A549 (cell line): ENCODE measurements around the gene C5. TPM values are rescaled to one million over a fixed set of nuclear protein-coding genes. Genes with fewer than 3 reads are reported as not detected.

Source experiments
- ATAC-seq, 2 experiments: fragments of 200-7000 bp in 1 of 2; fragments of >200 bp in 1 of 2; cut with Nextera tagmentation in 1 of 2; cut with Tn5 transposase in 1 of 2; 3 replicates each; pipeline versions ENCODE4 v1.8.0 to v1.9.1; 2018 to 2020; ENCODE audit warnings: mild to moderate bottlenecking in 1 of 2, moderate library complexity in 1 of 2
- CTCF ChIA-PET: fragments of 300-600 bp; sonication (Branson Sonifier 250); formaldehyde crosslinking; extraction: SDS; loops from one replicate; lab custom pipeline; 2021; ENCODE audit warnings: antibody characterized with exemption, inconsistent platforms; lab: Yijun Ruan, JAX
- POLR2A ChIA-PET: fragments of 350-600 bp; formaldehyde crosslinking; extraction: SDS; loops from one replicate; lab custom pipeline; 2021; ENCODE audit warnings: antibody characterized with exemption, inconsistent platforms; lab: Yijun Ruan, JAX
- DNase-seq, 2 experiments: peaks; one replicate each; pipeline versions ENCODE4 v3.0.0 to v3.0.0-alpha.2; 2011 to 2016; ENCODE audit warnings: low read depth in 1 of 2, low spot score in 1 of 2
- FAIRE-seq: peaks from 2 replicates; lab custom pipeline; 2011; peaks lifted over from hg19 to GRCh38; lab: Jason Lieb, UNC
- H3K27ac ChIP-seq, 2 experiments: fragments of >200 bp; sonication (Bioruptor Twin); formaldehyde crosslinking; 3 replicates each; pipeline ENCODE4 v1.5.1; 2016 to 2017
- H3K4me1 ChIP-seq: fragments of >200 bp; sonication (Bioruptor Twin); formaldehyde crosslinking; 3 replicates; pipeline ENCODE4 v1.6.1; 2016
- H3K4me2 ChIP-seq: fragments of >200 bp; sonication (Bioruptor Twin); formaldehyde crosslinking; 3 replicates; pipeline ENCODE4 v1.6.1; 2016
- H3K4me3 ChIP-seq: fragments of >200 bp; sonication (Bioruptor Twin); formaldehyde crosslinking; 3 replicates; pipeline ENCODE4 v1.5.1; 2016
- H3K9me3 ChIP-seq: fragments of >200 bp; sonication (Bioruptor Twin); formaldehyde crosslinking; 3 replicates; pipeline ENCODE4 v1.6.1; 2016
- BHLHE40 ChIP-seq: IDR thresholded peaks from 2 replicates; pipeline ENCODE4 v1.6.1; 2012; ENCODE audit warnings: low read depth, low read length, inconsistent platforms
- CBX8 ChIP-seq: fragments of 200-600 bp; sonication (generic); IDR thresholded peaks from 2 replicates; pipeline ENCODE4 v1.6.1; 2016
- CHD4 ChIP-seq: fragments of 200-600 bp; sonication (generic); IDR thresholded peaks from 2 replicates; pipeline ENCODE4 v1.6.1; 2016; ENCODE audit warnings: antibody characterized with exemption, mild to moderate bottlenecking, borderline replicate concordance
- ELK1 ChIP-seq: fragments of 150-350 bp; IDR thresholded peaks from 2 replicates; pipeline ENCODE4 v1.6.1; 2014; ENCODE audit warnings: low read depth, mild to moderate bottlenecking, low read length
- FOXS1 ChIP-seq: fragments of 250-450 bp; sonication (Bioruptor Pico); IDR thresholded peaks from 2 replicates; pipeline ENCODE4 v1.5.0; 2020; ENCODE audit warnings: mild to moderate bottlenecking, moderate library complexity
- GATA3 ChIP-seq: IDR thresholded peaks from 2 replicates; pipeline ENCODE4 v1.6.1; 2012; ENCODE audit warnings: borderline replicate concordance
- HDAC2 ChIP-seq: fragments of 200-600 bp; sonication (generic); IDR thresholded peaks from 2 replicates; pipeline ENCODE4 v1.6.1; 2016
- HEYL ChIP-seq: fragments of 250-450 bp; sonication (Bioruptor Pico); IDR thresholded peaks from 2 replicates; pipeline ENCODE4 v1.8.0; 2021; ENCODE audit warnings: mild to moderate bottlenecking, moderate library complexity
- HOXA7 ChIP-seq: fragments of 250-450 bp; sonication (Bioruptor Pico); IDR thresholded peaks from 2 replicates; pipeline ENCODE4 v1.5.0; 2020; ENCODE audit warnings: mild to moderate bottlenecking, moderate library complexity
- HOXB13 ChIP-seq: fragments of 250-450 bp; sonication (Bioruptor Pico); IDR thresholded peaks from 2 replicates; pipeline ENCODE4 v1.5.0; 2020; ENCODE audit warnings: low read depth, mild to moderate bottlenecking, moderate library complexity
- JUN ChIP-seq, 2 experiments: fragments of >200 bp; sonication (Bioruptor Twin); formaldehyde crosslinking; IDR thresholded peaks; 2 replicates in 1 of 2; 3 replicates in 1 of 2; pipeline ENCODE4 v1.6.1; 2016 to 2017
- JUNB ChIP-seq: fragments of >200 bp; sonication (Bioruptor Twin); formaldehyde crosslinking; IDR thresholded peaks from 2 replicates; pipeline ENCODE4 v1.6.1; 2016
- MAZ ChIP-seq: fragments of 150-350 bp; IDR thresholded peaks from 2 replicates; pipeline ENCODE4 v1.6.1; 2014; ENCODE audit warnings: antibody characterized with exemption, low read depth, low read length, borderline replicate concordance
- MYC ChIP-seq: IDR thresholded peaks from 2 replicates; pipeline ENCODE4 v1.6.1; 2012; ENCODE audit warnings: mild to moderate bottlenecking, inconsistent platforms, low read length, improper control_type of control experiment, borderline replicate concordance
- NFE2L2 ChIP-seq: fragments of 150-350 bp; conservative IDR thresholded peaks from 2 replicates; pipeline ENCODE4 v1.6.1; 2014; ENCODE audit warnings: low read length
- NPAS2 ChIP-seq: fragments of 250-450 bp; sonication (Bioruptor Pico); IDR thresholded peaks from 2 replicates; pipeline ENCODE4 v1.8.0; 2022; ENCODE audit warnings: mild to moderate bottlenecking, moderate library complexity, borderline replicate concordance
- NR3C1 ChIP-seq: fragments of >200 bp; sonication (Bioruptor Twin); formaldehyde crosslinking; IDR thresholded peaks from 3 replicates; pipeline ENCODE4 v1.6.1; 2017
- PHF8 ChIP-seq: fragments of 200-600 bp; sonication (generic); IDR thresholded peaks from 2 replicates; pipeline ENCODE4 v1.6.1; 2016; ENCODE audit warnings: low read depth, mild to moderate bottlenecking, antibody characterized with exemption, moderate library complexity, borderline replicate concordance
- POLR2A ChIP-seq: IDR thresholded peaks from 2 replicates; pipeline ENCODE4 v1.6.1; 2012; ENCODE audit warnings: mild to moderate bottlenecking, low read length
- RAD21 ChIP-seq, 2 experiments: fragments of >200 bp in 1 of 2; sonication (Bioruptor Twin) in 1 of 2; formaldehyde crosslinking in 1 of 2; IDR thresholded peaks in 1 of 2; conservative IDR thresholded peaks in 1 of 2; 2 replicates in 1 of 2; 3 replicates in 1 of 2; pipeline ENCODE4 v1.6.1; 2012 to 2018; ENCODE audit warnings: inconsistent platforms in 1 of 2
- SMC3 ChIP-seq: fragments of >200 bp; sonication (Bioruptor Twin); formaldehyde crosslinking; IDR thresholded peaks from 3 replicates; pipeline ENCODE4 v1.6.1; 2018; ENCODE audit warnings: inconsistent platforms
- SREBF2 ChIP-seq: fragments of 450-650 bp; IDR thresholded peaks from 2 replicates; pipeline ENCODE4 v1.6.1; 2014; ENCODE audit warnings: mild to moderate bottlenecking, moderate library complexity
- TFCP2L1 ChIP-seq: fragments of 250-450 bp; sonication (Bioruptor Pico); IDR thresholded peaks from 2 replicates; pipeline ENCODE4 v1.5.0; 2021; ENCODE audit warnings: mild to moderate bottlenecking
- ZC3H11A ChIP-seq: fragments of 450-650 bp; IDR thresholded peaks from 2 replicates; pipeline ENCODE4 v1.6.1; 2014; ENCODE audit warnings: antibody characterized with exemption, mild to moderate bottlenecking
- whole genome bisulfite sequencing: methylation state at CpG from one replicate; pipeline ENCODE4 v1.1.6; 2017; ENCODE audit errors: missing lambda C conversion rate; 5-methylcytosine and 5-hydroxymethylcytosine counted together
- polyA plus RNA-seq, 4 experiments: library from polyadenylated mRNA; depleted of rRNA in 3 of 4; stranded (reverse); fragments of >200 nt; fragmentation: RNase III in 1 of 4; extraction: RNeasy Plus Mini Kit Qiagen cat#74134 plus additional on column Dnase treatment in 1 of 4; gene quantifications; 2 replicates in 3 of 4; 3 replicates in 1 of 4; pipeline ENCODE4 v1.2.3, GENCODE V29; 2011 to 2017
- TF ChIP-seq, protein P1 (sequence below): IDR thresholded peaks from 2 replicates; pipeline ENCODE4 v1.6.1; 2012
- TF ChIP-seq, protein P2 (sequence below): IDR thresholded peaks from 2 replicates; pipeline ENCODE4 v1.6.1; 2012; ENCODE audit warnings: low read depth, borderline replicate concordance
- TF ChIP-seq, protein P3 (sequence below): fragments of 450-650 bp; IDR thresholded peaks from 2 replicates; pipeline ENCODE4 v1.6.1; 2014; ENCODE audit warnings: antibody characterized with exemption
- TF ChIP-seq, protein P4 (sequence below): fragments of >200 bp; sonication (Bioruptor Twin); formaldehyde crosslinking; IDR thresholded peaks from 3 replicates; pipeline ENCODE4 v1.6.1; 2016
- TF ChIP-seq, protein P5 (sequence below): fragments of >200 bp; sonication (Bioruptor Twin); formaldehyde crosslinking; IDR thresholded peaks from 3 replicates; pipeline ENCODE4 v1.5.1; 2016

The C5 gene
- polyA plus RNA-seq, 2 of the 4 experiments (the other 2 are of a cell fraction), result 17.1 to 115 TPM

GRCh38 chr9:120970244-120970643, 79.8 kb downstream of the C5 start:
- DNase-seq, result no peak
- TF ChIP-seq HDAC2 (no peak), JUNB (no peak), ZC3H11A (no peak), CBX8 (no peak), NFE2L2 (no peak), HEYL (CRISPR knock-in tag) (no peak), POLR2A (no peak), CHD4 (no peak), SMC3 (no peak), FOXS1 (CRISPR knock-in tag) (no peak), MYC (no peak), RAD21 (conservative IDR thresholded peaks at IDR 0.05 in 1 of 2, IDR thresholded peaks at IDR 0.05 in 1 of 2) (no peak)
- TF ChIP-seq, protein P1, sequence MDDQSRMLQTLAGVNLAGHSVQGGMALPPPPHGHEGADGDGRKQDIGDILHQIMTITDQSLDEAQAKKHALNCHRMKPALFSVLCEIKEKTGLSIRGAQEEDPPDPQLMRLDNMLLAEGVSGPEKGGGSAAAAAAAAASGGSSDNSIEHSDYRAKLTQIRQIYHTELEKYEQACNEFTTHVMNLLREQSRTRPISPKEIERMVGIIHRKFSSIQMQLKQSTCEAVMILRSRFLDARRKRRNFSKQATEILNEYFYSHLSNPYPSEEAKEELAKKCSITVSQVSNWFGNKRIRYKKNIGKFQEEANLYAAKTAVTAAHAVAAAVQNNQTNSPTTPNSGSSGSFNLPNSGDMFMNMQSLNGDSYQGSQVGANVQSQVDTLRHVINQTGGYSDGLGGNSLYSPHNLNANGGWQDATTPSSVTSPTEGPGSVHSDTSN, result no peak
- TF ChIP-seq, protein P2, sequence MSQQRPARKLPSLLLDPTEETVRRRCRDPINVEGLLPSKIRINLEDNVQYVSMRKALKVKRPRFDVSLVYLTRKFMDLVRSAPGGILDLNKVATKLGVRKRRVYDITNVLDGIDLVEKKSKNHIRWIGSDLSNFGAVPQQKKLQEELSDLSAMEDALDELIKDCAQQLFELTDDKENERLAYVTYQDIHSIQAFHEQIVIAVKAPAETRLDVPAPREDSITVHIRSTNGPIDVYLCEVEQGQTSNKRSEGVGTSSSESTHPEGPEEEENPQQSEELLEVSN, result no peak
- TF ChIP-seq, protein P3, sequence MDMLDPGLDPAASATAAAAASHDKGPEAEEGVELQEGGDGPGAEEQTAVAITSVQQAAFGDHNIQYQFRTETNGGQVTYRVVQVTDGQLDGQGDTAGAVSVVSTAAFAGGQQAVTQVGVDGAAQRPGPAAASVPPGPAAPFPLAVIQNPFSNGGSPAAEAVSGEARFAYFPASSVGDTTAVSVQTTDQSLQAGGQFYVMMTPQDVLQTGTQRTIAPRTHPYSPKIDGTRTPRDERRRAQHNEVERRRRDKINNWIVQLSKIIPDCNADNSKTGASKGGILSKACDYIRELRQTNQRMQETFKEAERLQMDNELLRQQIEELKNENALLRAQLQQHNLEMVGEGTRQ, result no peak
- TF ChIP-seq, protein P4, sequence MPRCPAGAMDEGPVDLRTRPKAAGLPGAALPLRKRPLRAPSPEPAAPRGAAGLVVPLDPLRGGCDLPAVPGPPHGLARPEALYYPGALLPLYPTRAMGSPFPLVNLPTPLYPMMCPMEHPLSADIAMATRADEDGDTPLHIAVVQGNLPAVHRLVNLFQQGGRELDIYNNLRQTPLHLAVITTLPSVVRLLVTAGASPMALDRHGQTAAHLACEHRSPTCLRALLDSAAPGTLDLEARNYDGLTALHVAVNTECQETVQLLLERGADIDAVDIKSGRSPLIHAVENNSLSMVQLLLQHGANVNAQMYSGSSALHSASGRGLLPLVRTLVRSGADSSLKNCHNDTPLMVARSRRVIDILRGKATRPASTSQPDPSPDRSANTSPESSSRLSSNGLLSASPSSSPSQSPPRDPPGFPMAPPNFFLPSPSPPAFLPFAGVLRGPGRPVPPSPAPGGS, result no peak
- Histone ChIP-seq H3K4me3 (no peak overlapping the region), H3K9me3 (no peaks in the 10 kb centered on the region), H3K27ac (no peak overlapping the region), H3K4me2 (no peak overlapping the region), H3K4me1 (no peaks in the 10 kb centered on the region)
- 59% methylated on average over 3 of the region's 3 CpGs for WGBS
- no peak for ATAC-seq
- CTCF ChIA-PET, result interaction anchor here (1.2 to 2.7 kb wide), 3 partner anchors 11 to 101 kb away, joined by 4 to 6 read pairs (median 4); no protein-coding TSS in a partner anchor
- no peak for FAIRE-seq
- POLR2A ChIA-PET, result no interaction called here

- FAIRE-seq (no peak), ATAC-seq (no peak), DNase-seq (no peak)
- 96% methylated on average over 3 of the region's 3 CpGs for WGBS
- Histone ChIP-seq H3K4me1 (no peaks in the 10 kb centered on the region), H3K9me3 (no peaks in the 10 kb centered on the region), H3K27ac (no peak overlapping the region), H3K4me2 (no peak overlapping the region), H3K4me3 (no peak overlapping the region)
- ChIA-PET POLR2A (no interaction called here), CTCF (no interaction called here)
- TF ChIP-seq TFCP2L1 (no peak), BHLHE40 (no peak), RAD21 (conservative IDR thresholded peaks at IDR 0.05 in 1 of 2, IDR thresholded peaks at IDR 0.05 in 1 of 2) (no peak), GATA3 (no peak), HOXA7 (no peak), HOXB13 (CRISPR knock-in tag) (no peak), HDAC2 (no peak), JUN (IDR thresholded peaks at IDR 0.05) (no peak), NPAS2 (no peak), ELK1 (no peak), MAZ (no peak), SREBF2 (no peak), NR3C1 (no peak), PHF8 (no peak)
- TF ChIP-seq, protein P1, result no peak
- TF ChIP-seq, protein P5, sequence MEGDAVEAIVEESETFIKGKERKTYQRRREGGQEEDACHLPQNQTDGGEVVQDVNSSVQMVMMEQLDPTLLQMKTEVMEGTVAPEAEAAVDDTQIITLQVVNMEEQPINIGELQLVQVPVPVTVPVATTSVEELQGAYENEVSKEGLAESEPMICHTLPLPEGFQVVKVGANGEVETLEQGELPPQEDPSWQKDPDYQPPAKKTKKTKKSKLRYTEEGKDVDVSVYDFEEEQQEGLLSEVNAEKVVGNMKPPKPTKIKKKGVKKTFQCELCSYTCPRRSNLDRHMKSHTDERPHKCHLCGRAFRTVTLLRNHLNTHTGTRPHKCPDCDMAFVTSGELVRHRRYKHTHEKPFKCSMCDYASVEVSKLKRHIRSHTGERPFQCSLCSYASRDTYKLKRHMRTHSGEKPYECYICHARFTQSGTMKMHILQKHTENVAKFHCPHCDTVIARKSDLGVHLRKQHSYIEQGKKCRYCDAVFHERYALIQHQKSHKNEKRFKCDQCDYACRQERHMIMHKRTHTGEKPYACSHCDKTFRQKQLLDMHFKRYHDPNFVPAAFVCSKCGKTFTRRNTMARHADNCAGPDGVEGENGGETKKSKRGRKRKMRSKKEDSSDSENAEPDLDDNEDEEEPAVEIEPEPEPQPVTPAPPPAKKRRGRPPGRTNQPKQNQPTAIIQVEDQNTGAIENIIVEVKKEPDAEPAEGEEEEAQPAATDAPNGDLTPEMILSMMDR, result no peak
These were observed 84.1 kb downstream of the C5 start for GRCh38 chr9:120966013-120966369.
